ENCODE results near the gene DNAJC11.
"Not testable (repeated sequence)": the region's sequence is repeated elsewhere in the genome, so short reads cannot be mapped to it uniquely, and the experiment has no call there.

The DNAJC11 gene

DNA sequence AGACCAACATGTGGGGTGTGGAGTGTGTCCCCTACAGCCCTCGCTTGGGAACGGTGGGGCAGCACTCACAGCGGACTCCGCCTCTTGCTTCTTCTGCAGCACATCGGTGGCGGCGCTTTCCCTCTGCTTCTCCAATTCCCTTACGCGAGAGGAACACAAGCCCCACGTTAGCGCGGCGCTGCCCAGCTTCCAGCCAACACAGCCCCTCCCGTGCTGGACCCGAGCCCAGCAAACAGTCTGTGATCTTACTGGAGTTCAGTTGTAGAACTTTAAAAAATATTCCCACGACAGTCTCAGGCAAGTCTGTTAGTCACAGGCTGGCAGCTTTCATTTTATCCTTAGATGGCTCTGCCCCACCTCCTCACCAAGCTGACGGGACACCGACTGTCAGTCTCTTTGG lies 63.4 kb downstream of the DNAJC11 start:
- H3K79me2 ChIP-seq, result no peaks in the 10 kb centered on the region
- no peak overlapping the region for H3K27ac ChIP-seq
- no peaks in the 10 kb centered on the region for H3K36me3 ChIP-seq (ENCODE audit: control insufficient read depth, insufficient read depth, low read length)
- no peak overlapping the region for H2AFZ ChIP-seq
- no peaks in the 10 kb centered on the region for H3K27me3 ChIP-seq (ENCODE audit: control insufficient read depth, insufficient read depth, low read length)
- H3K4me2 ChIP-seq (ENCODE audit: low read length), result no peak overlapping the region
- H3K9me3 ChIP-seq (ENCODE audit: control insufficient read depth, low read length), result no peaks in the 10 kb centered on the region
- H3K4me3 ChIP-seq (ENCODE audit: low read depth, low read length), result no peak overlapping the region
- H3K9ac ChIP-seq, result no peak overlapping the region
- H3K4me1 ChIP-seq, result no peaks in the 10 kb centered on the region
- TF ChIP-seq CTCF (IDR thresholded peaks at IDR 0.05), result no peak

- Histone ChIP-seq H3K4me2 (ENCODE audit: low read length) (no peak overlapping the region), H3K36me3 (ENCODE audit: control insufficient read depth, insufficient read depth, low read length) (no peaks in the 10 kb centered on the region), H3K4me3 (ENCODE audit: low read depth, low read length) (no peak overlapping the region), H3K79me2 (no peaks in the 10 kb centered on the region), H2AFZ (no peak overlapping the region), H3K9me3 (ENCODE audit: control insufficient read depth, low read length) (no peaks in the 10 kb centered on the region), H3K27ac (no peak overlapping the region), H3K9ac (no peak overlapping the region), H3K4me1 (no peaks in the 10 kb centered on the region), H3K27me3 (ENCODE audit: control insufficient read depth, insufficient read depth, low read length) (no peaks in the 10 kb centered on the region)
- no peak for TF ChIP-seq CTCF (IDR thresholded peaks at IDR 0.05)
These were observed 63.8 kb downstream of the DNAJC11 start for GRCh38 chr1:6637770-6638169.

DNA sequence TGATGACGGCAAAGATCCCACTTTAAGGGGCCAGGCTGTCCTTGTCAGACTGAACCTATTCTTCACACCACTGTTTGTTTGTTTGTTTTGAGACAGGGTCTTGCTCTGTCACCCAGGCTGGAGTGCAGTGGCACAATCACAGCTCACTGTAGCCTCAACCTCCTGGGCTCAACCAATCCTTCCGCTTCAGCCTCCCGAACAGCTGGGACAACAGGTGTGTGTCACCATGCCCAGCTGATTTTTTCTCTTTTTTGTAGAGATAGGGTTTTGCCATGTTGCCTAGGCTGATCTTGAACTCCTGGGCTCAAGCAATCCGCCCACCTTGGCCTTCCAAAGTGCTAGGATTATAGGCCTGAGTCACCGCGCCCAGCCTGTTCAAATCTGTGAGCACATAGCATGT lies 64.8 kb downstream of the DNAJC11 start:
- not testable (repeated sequence) for H3K27ac ChIP-seq; H3K79me2 ChIP-seq; H3K9ac ChIP-seq; H3K9me3 ChIP-seq (ENCODE audit: control insufficient read depth, low read length); H3K4me1 ChIP-seq; H3K27me3 ChIP-seq (ENCODE audit: control insufficient read depth, insufficient read depth, low read length); H3K36me3 ChIP-seq (ENCODE audit: control insufficient read depth, insufficient read depth, low read length); H3K4me2 ChIP-seq (ENCODE audit: low read length); H2AFZ ChIP-seq; H3K4me3 ChIP-seq (ENCODE audit: low read depth, low read length)

DNA sequence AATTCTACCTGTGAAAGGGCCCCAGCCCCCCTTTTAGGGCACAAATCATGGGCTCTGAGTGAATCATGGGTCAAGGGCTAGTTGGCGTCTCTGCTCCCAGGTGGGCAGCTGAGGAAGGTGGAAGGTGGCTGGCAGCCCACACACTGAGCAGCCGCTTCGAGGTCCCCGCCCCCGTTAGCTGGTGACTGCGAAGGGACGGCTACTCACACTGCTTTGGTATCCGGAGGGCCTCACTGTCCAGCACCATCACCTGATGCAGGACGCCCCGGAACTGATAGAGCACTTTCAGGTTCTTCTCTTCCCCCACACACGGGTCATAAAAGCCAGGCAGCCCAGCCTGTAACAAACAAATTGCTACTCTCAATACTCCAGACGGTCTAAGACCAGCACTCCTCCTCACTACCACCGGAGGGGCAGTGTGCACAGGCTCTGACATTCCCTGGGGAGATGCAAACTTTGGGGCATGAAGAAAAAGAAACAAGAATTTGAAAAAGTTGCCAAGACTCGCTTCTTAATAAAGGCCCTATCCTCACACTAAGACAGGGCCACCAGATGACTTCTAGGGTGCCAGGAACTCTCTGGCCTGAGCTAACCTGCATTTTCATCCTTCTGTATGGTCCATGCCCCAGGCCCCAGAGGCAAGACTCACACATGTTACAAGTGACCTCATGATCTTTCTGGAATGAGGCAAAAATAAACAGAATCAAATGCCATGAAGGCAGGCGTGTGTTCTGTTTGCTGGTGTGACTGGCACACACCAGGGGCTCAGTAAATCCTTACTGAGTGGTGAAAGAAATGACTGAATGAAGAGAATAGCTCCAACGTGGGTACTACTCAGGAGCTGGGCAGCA lies 65.5 kb downstream of the DNAJC11 start:
- Histone ChIP-seq H3K9me3 (ENCODE audit: control insufficient read depth, low read length) (no peaks in the 10 kb centered on the region), H3K4me2 (ENCODE audit: low read length) (no peak overlapping the region), H3K4me3 (ENCODE audit: low read depth, low read length) (no peak overlapping the region), H2AFZ (no peak overlapping the region), H3K79me2 (no peaks in the 10 kb centered on the region), H3K36me3 (ENCODE audit: control insufficient read depth, insufficient read depth, low read length) (no peaks in the 10 kb centered on the region), H3K27me3 (ENCODE audit: control insufficient read depth, insufficient read depth, low read length) (no peaks in the 10 kb centered on the region), H3K27ac (no peak overlapping the region), H3K9ac (no peak overlapping the region), H3K4me1 (no peaks in the 10 kb centered on the region)
- no peak for TF ChIP-seq CTCF (IDR thresholded peaks at IDR 0.05)

DNA sequence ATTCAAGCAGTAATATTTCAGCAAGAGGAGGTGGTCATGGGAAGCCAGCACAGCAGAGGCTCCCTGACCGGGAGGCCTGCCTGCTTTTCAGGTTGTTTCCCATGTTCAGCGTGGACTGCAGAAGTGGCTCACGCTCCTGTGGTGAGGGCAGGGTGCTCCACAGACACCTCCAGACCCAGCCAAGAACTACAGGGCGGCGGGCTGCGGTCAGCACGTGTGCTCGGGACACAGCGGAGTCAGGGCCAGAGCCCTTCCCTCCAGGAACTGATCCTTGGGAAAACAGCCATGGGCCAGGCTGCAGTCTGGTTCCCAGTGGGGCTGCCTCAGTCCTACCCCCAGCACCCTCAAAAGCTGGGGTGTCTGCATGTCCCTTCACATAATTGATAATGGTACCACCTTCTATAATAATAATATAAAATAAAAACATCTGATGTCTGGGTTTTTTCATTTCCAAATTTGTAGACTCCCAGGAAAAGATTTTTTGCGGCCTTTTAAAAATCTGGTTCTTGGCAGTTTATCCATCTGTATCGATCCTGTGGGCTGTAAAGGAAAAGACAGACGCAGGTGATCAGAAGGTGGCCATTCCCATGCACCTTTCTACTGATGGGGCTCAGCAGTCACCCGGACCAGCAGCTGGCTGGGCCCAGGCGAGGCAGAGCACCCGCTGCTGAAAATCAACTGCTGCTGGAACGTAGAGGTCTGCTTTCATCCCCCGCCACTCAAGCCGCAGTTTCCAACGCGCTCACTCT lies 66.3 kb downstream of the DNAJC11 start:
- Histone ChIP-seq H2AFZ (no peak overlapping the region), H3K79me2 (no peaks in the 10 kb centered on the region), H3K9ac (no peak overlapping the region), H3K4me1 (no peaks in the 10 kb centered on the region), H3K27ac (no peak overlapping the region), H3K27me3 (ENCODE audit: control insufficient read depth, insufficient read depth, low read length) (no peaks in the 10 kb centered on the region), H3K36me3 (ENCODE audit: control insufficient read depth, insufficient read depth, low read length) (no peaks in the 10 kb centered on the region), H3K4me2 (ENCODE audit: low read length) (no peak overlapping the region), H3K9me3 (ENCODE audit: control insufficient read depth, low read length) (no peaks in the 10 kb centered on the region), H3K4me3 (ENCODE audit: low read depth, low read length) (no peak overlapping the region)
- no peak for TF ChIP-seq CTCF (IDR thresholded peaks at IDR 0.05)
